ENCODE results near the gene TRIO.

The TRIO gene

DNA sequence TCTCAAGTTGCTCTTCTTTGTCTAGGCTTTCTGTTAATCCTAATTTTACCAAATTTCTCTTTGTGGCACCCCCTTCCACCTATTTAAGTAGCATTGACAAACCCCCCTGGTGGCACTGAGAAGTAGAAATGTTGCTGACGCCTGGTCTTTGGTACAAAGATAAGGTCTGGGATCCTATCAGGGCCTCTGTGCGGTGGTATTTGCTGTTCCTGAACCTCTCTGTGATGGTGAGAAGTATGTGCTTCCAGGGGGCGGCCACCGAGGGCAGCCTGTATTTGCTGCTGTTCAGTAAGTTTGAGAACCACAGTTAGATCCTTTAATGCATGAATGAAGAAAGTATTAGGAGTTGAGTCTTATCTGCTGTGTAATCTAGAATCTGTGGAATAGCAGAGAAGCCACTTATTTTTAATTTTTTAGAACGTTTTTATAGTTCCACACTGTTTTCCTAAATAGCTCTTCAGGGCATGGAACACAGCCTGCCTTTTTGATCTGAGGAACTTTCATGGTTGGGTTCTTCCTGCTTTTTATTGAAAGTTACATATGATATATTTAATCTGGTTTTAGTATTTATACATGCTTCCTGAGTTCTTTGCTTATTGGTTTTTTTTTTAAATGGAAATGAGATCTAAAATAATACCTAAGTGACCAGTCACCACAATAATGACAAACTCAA lies 124.2 kb downstream of the TRIO start:
- DNase-seq (ENCODE audit: low read depth) = no peak

DNA sequence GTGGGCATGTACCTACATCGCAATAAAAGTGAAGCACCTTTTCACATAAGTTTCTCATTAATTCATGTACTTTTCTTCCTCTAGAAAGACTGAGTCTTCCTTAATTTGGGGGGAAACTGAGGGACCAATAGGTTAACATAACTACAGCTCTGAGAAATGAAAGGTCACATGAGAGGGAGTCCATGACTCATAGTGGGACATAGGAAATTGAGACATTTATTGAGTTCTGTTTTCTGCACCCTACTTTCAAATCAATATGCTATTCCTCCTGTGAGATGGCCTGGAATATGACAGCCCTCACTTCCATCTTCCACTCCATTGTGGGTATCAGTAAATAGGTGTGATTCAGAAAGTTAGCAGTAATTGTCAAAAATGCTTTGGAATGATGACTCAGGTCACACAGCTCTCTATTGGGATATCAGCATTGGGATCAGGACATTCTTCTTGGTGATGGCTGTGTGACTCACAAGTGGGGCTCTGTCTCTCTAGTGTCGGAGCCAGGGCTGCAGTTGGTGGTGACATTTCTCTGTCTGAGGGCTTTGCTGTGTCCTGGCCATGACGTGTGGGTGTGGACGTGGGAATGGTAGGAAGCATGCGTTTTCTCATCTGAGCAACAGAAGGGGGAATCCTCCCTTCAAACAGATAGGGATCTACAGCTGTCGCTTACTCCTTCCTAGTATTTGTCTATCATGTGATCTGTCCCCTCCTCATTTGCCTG lies 125.0 kb downstream of the TRIO start:
- no peak for DNase-seq (ENCODE audit: low read depth)

DNA sequence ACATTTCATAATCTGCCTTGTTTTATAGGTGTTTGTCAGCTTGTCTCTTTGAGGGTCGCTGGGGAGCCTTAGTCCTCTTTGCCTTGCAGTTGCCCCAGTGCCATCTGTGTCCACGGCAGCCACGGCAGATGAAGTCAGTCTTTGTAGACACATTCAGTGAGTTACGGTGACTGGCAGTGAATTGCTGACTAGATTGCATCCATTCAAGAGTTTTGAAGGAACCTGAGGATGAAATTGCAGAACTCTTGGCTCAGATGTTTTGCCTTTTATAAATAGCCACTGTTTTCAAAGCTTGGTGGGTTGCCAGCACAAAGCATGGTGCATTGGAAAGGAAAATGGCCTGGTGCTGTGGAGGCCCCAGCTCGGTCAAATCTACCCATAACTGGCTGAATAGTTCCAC lies 125.6 kb downstream of the TRIO start:
- no peak for DNase-seq (ENCODE audit: low read depth)

DNA sequence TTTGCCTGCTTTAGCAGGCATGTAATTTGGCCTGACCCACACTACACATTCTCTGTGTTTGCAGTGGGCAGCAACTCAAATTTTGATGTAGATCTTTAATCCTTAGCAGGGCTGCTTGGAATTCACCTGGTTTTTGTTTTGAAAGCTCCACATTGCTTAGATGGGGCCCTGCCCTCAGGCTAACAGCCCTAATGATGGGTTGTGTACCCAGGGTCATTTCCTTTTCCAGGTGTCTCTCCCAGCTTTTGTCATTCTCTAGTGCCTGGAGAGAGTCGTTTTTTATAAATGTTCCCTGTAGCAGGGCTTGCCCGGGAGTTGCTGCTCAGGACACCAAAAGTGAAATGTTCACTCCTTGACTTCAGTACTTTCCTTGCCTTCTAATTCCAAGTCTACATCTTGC lies 126.3 kb downstream of the TRIO start:
- DNase-seq (ENCODE audit: low read depth) = no peak

DNA sequence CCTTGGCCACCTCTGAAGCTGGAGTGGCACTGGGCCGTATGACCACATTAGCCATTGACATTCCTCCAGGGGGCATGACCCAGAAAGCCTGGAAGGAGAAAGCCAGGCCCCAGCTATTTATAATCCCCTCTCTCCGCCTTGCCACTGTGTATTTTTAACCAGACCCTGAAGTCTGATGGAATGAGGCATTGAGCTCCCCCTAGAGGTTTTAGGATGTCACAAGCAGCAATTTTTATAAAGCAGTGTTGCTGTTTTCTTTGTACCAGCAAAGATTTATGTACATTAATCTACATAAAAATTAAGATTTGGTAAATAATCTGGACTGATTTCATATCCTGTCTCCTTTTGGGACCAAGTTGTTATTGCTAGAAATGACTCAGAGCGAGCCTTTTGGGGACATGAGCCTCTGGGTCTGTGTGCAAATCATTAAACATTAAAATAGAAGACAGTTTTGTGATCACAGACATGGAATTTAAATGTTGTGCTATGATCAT lies 127.1 kb downstream of the TRIO start:
- DNase-seq (ENCODE audit: low read depth) = no peak

DNA sequence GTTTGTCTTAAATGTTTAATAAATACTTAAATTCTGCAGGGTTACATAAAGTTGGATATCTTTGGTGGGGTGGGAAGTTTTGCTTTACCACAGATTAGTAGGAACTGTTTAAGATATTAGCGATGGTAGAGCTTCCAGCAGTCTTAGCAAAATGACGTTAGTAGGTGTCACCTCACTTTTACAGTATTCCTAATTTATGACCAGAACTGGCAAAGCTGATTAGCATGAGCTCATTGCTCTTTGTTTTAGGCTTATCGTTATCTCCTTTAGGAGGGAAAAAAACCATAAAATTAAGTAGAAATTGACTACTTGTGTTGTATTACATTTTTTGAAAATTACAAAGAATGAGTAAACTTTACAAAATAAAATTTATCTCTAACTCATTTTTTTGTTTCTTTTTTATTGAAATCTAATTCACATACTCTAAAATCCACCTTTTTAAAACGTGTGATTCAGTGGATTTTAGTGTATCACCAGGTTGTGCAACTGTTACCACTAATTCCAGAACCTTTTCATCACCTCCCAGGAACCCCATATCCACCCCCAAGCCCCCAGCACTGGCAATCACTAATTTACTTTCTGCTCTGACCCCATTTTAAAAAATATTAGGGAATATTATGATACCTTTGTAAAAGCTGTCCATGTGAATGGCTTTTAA lies 129.5 kb downstream of the TRIO start:
- DNase-seq (ENCODE audit: low read depth) = no peak

DNA sequence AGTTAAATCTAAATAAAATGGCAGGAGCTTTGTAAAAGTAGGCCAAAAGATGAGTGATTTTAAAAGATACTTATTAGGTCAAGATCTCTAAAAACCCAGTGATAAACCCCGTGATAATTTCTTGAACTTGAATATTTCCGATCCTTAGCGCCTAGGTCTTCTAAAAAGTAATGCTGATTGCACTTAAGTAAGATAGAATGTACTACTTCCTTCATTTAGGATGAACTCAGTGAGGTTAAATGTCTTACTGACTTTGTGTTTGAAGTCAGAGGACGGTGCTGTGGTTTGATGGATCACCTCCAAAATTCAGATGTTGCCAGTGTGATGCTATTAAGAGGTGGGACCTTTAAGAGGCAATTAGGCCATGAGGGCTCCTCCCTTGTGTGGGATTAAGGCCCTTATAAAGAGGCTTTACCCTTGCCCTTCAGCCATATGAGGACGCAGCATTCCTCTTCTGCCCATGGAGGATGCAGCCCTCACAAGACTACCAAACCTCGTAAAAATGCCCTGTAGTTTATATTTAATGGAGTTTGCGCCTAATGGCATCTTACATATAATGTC lies 130.1 kb downstream of the TRIO start:
- DNase-seq (ENCODE audit: low read depth) = no peak

DNA sequence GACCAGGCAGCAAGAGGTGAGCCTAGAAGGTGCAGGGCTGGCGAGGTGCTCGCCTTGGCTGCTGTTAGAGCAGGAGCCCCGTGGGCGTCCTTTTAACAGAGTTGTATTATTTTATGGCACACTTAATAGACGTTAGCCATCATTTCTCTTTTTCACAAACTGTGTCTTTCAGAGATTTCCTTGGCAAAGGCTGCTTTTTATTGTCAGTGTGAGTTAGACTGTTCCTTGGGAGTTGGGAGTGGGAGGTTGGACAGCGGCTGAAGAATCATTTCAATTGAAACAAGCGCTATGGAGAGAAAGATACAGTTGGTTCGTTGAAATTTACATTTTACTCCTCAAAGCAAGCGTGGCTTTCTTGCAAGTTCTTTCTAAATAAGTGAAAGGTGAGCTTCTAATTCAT lies 133.2 kb downstream of the TRIO start:
- no peak for DNase-seq (ENCODE audit: low read depth)

DNA sequence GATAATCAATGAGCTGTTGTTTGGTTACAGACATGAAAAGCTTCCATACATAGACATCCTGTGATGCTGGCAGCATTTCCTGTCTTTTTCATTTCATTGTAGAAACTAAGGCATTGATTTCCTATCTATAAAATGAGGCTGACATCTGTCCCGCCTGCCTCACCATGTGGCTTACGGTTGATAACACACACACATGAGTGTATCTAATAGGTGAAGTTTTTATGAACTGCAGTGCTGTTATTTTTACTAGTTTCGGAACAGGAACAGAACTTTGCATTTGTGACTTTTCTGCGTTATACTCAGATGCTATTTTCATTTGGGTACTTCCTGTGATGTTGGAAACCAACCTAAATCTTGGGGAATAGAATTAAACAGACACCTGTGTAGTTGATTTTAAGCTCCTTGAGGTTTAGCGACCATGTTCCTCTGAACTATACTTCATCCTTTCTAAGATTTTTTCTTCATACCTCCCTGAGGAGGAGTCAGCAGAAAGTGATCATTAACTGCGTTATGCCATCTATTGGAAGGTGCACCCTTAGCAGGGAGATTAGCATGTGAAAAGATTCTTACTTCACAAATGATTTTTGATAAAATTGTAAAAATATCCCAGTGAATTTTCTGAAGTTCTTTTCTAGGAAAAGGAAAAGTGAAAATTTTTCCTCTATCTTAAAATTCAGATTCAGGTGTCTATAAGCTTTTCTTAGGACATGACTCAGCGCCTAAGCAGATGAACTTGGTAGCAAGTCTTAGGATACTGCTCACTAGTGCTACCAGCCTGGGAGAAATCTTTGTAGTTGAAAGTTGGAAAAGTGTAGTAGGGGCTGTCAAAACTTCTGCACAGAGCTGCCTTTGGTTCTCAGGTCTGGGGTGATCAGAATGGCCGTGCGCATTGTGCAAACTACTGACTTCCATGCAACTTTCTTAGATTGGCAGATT lies 134.5 kb downstream of the TRIO start:
- no peak for DNase-seq (ENCODE audit: low read depth)

DNA sequence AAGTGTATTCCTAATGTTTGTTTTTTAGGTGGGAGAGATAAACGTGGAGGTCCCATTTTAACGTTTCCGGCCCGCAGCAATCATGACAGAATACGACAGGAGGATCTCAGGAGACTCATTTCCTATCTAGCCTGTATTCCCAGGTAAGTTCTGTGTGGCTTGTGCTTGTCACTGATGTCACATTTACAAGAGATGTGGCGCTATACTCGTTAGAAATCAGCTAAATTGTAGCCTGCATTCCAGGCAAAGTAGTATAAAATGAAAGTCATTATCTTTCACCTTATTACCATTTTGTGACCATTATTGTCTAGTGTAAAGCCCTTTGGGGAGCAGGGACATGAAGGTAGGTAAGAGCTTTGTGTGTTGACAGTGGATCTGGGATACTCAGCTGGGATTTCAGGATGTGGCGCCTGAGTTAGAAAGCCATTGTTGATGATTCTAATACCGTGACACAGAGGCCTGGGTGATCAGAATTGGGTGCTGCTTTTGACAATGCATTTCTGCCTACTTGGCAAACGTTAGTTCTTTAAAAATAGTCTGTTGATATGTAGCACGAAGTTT lies 137.2 kb downstream of the TRIO start:
- no peak for DNase-seq (ENCODE audit: low read depth)

DNA sequence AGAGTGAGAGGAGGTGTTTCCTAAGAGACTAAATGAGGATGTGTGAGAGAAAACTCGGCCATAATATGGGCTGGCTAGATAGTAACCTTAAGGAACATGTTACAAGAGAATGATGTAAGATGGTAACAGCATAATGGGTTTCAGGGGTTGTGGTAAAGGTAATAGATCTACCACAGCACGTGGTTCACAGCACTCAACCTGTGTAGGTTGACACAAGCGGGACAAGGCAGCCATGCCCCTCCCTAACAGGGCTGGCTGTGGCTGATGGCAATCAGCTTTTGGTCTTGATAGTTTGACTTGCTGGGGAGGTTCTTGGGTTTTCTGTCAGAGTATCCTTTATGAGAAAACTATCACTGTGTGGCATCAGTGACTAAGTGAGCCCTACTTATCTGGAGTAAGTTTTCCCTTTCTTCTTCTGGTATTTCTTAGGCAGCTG lies 138.6 kb downstream of the TRIO start:
- no peak for DNase-seq (ENCODE audit: low read depth)

DNA sequence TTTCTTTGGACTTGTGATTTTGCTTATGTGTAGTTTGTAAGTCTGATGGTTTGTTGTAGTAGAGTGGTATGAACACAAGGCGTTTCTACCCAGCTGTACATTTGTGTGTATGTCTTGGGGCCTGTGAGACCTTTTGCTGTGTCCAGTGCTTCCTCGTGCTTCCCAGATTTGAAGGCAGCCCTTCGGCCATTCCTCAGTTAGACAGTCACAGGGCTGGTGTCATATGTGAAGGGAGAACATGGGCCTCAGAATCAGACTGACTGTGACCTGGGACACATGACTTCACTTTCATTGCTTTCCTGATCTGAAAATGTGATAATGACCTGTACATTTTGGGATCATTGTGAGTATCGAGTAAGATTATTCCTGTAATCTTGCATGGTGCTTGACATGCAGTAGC lies 140.0 kb downstream of the TRIO start:
- DNase-seq (ENCODE audit: low read depth) = no peak

DNA sequence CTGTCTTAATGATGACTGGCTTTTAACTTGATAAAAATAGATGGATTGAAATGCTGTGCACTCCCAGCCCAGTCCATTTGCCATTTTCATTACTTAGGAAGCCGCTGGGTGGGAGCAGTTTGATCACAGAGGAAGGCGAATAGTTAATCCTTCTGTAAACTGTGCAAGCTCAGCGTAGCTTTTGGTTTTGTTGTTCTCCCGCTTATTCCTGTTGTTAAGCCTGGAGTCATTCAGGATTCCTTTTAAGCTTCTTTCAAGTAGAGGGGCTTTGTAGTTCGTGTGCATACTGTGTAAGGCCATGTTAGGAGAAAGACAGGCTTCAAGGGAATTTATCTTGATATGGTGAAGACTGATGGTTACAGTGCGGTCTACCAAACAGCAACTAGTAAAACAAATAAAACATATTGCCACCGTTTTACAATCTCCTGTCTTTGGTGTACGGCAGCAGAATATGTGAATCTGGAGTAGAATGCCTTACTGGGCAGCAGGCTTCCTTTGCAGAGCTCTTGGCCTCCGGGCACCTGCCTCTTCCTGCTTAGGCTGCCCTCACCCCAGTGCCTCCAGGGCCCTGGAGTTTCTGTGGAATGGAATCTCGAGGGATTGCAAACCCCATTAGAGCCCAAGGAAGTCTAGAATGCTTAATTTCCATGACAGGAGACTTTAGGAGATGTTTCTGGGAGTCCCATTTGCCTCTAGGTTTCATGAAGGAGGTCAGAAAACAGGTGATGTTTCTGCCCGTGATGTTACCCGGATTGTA lies 141.4 kb downstream of the TRIO start:
- no peak for DNase-seq (ENCODE audit: low read depth)

DNA sequence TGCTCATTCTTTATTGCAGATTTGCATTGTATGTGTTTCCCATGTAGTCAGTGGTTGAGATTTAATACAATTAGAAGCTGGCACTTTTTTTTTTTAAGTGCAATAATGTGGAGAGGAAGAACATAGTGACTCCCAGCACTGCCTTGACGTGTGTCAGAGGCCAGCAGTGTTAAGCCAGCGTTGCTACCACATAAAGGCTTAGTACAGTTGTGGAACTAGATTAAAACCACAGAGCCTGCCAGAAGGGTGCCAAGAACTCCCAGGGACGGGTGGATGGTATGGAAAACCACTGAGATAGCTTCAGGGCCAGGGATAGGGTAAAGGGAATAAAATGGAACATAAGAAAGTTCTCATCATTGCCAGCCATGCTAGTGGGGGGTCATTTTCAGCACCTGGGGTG lies 142.9 kb downstream of the TRIO start:
- DNase-seq (ENCODE audit: low read depth) = no peak

DNA sequence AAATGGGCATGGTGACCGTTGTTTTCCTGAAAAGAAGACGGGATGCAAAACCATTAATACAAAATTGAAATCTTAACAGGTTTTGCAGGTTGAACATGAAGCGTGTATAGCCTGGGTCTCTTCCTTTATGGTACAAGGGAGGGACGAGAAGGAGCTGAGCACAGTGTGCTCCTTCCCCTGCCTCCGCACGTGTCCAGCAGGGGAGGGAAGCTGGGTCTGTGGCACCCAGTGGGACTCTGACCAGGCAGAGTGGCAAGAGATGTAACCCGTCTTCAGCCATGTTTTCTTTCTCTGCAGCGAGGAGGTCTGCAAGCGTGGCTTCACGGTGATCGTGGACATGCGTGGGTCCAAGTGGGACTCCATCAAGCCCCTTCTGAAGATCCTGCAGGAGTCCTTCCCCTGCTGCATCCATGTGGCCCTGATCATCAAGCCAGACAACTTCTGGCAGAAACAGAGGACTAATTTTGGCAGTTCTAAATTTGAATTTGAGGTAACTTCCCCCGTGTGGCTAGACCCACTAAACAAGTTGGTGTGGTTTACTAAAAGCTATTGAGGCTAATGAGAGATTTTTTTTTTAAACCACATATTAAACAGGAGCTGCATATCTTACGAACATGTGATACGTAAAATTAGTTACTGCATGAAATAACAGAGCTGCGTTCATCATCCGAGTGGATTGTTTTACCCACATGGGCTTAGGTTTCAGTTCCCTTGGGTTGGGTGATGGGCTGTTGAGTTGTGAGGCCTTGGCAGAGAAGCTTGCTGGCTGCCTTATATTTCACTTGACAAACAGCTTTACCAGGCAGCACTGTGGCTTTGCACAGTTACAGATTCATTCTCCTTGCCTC lies 143.7 kb downstream of the TRIO start:
- no peak for DNase-seq (ENCODE audit: low read depth)

DNA sequence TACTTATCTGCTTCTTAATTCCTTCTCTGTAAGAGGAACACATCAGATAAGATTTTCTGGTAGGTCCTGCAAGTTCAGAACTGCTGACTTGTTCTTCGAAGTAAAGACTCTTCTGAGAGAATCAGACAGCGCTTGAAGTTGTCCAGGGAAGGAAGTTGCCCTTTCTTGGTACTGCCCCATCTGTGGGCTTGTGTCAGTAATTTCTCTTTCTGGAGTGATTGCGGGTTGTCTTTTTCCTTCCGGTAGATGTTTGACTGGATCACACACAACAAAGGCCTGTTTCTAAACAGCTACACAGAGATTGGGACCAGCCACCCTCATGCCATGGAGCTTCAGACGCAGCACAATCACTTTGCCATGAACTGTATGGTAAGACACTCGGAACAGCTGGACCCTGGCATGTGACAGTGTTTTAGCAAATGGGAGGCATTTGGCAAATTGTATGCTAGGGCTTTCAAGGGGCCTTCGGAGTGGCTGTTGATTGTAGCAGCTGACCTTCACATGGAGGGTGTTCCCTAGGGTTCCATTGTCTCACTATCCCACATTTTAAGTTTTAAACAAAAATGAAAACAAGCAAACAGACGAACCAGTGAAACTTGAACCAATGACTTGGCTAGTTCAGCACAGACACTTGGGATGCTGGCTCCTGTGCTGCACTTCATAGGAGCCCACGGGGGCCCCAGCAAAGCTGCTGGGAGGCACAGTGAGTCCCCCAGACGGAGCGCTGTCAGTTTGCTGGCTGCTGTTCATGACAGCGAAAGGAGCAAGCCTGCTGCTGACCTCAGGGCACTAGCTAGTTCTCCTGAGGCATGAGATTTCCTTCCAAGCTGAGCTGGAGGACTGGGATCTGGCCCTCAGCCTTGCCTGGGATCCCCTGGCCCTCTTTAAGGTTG lies 149.9 kb downstream of the TRIO start:
- no peak for DNase-seq (ENCODE audit: low read depth)

DNA sequence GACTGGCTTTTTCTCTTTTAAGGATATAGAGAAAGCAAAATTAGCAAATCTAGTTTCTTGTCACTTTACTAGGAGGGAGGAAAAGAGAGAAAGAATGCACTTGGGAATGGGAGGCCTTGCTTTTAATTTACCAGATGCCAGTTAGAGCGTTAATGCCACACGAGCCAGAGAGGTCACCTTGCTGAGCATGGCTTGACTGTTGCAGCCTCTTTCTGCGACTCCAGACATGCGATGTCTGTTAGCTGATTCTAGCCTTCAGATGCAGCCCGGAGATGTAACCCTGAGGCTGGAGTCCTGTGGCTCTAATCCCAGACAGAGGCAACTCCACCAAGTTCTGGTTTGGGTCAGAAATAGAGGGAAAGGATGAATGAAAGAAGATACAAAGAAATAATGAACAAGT lies 152.5 kb downstream of the TRIO start:
- DNase-seq (ENCODE audit: low read depth) = no peak

DNA sequence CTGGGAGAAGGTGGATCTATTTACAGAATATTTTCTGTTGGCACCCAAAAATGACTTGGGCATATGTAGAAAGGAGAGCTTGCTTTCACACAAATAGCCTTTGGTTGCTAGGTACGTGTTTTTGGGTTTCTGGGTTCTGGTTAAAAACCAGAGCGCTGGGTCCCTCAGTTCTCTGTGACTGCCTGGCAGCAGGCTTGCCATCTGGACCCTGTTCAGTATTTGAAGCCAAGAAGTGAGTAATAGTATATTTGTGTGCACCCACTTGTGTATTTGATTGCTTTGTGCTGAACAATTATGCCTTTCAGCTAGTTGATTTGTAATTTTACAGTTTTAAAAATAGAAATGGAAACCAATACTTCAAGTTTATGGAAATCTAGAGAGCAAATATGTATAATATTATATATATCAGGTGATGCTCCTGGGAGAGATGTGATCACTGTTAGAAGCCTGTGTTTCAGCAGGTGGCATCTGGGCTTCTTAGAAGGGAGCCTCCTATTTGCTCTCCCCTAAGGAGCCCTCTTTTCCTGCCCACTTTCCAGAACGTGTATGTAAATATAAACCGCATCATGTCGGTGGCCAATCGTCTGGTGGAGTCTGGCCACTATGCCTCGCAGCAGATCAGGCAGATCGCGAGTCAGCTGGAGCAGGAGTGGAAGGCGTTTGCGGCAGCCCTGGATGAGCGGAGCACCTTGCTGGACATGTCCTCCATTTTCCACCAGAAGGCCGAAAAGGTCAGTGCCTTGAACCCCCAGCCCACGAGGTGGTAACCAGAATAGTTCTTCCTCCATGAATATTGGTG lies 153.6 kb downstream of the TRIO start:
- DNase-seq (ENCODE audit: low read depth) = no peak
